ENCODE data around the gene ENTREP3.

ENTREP3 gene

DNA sequence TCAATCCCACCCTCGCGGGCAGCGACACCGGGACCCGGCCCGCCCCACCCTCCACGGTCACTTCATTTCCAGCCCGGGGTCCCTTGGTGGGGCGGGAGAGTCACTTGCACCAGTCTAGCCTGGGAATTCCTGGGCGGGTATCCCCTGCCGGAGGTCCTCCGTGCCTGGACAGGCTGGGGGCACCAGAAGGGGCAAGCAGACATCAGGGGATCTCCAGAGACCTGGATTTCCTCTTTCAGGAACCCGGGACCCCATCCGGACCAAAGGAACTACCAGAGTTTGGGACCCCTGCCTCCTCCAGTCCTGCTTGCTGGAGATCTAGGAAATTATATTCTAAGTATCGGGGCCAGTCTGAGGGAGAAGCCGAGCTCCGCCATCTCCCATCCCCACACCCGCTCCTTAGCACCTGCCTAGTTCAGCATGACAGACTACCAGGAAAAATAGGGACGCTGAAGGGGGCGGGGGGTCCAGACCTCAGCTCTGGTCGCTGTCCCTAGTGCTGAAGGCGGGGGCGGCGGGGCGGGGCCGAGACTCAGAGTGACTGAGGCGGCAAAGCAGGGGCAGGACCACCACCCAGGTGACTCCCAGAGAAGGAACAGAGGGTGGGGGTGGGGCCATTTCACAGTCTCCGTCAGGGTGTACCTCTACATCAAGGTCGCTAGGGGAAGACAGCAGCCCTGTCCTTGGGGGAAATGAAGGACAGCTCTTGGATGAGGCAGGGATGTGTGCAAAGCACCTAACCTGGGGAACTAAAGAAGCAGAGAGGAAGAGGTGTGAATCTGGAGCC, 22.8 kb upstream of the ENTREP3 start:
- no peak for DNase-seq (ENCODE audit: low read depth in 2 of 2)

DNA sequence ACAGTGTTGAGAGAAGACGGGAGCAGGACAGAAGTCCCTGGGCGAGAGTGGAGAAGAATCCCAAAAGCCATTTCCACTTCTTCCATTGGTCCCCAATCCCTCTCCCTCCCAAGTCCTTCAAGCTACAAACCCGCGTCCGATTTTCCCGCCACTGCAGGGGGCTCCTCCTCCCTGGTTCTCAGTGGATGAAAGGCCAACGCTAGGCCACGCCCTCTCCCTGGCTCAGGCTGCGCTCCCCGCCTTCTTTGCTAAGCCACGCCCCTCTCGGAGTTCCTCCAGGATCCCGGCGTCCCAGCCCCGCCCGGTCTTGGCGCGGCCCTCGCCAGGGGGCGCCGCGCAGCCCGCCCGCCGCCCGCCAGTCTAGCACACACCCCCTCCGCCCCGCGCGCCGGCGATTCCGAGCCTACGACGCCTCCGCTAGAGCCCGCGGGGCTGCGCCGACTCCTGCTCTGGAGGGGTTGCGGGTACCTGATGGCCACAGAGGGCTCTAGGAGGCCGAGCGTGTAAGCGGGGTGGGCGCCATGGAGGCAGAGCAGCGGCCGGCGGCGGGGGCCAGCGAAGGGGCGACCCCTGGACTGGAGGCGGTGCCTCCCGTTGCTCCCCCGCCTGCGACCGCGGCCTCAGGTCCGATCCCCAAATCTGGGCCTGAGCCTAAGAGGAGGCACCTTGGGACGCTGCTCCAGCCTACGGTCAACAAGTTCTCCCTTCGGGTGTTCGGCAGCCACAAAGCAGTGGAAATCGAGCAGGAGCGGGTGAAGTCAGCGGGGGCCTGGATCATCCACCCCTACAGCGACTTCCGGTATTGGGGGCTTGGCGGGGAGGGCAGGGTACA, 22.0 kb upstream of the ENTREP3 start, which contains the start of gene HCN3:
HCN3 (plus strand) TSS at position 394 of the 832 bp plus-strand sequence; CDS start at position 522, 128 bp downstream.
- peak; percentile 82 to 85 for DNase-seq (ENCODE audit: low read depth in 2 of 2)

DNA sequence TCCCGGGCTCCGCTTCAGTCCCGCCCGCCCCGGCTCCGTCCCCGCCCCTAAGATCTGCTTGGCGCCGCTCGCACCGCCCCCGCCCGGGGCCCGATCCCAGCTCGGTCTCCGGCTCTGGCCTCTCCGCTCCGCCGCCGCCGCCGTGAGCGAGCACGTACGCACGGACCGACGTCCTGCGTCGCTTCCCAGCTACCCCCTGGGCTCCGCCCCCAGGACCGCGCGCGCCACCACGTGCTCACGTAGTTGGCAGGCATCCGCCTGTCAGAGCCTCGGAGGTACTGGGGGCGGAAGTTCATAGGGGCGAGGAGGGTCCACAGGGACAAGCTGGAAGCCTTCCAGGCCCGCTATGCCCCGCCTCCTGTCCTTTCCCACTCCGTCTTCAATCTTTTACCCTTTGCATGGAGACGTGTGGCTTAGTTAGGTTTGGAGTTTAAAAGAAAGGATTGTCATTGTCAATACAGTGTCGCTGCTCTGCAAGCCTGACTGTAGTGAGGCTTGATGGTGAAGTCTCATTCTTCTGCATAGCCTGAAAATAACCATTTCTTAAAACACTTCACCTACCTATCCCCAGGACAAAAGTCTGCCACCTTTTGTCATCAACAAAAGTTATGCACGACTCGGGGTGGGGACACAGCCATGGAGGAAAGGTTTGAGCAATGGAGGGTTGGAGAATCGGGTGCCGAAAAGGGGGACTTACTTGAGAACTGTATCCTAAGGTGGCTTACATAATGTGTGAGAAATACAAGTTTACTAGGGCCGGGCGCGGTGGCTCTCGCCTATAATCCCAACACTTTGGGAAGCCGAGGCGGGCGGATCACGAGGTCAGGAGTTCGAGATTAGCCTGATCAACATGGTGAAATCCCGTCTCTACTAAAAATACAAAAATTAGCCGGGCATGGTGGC, 18.3 kb upstream of the ENTREP3 start, which contains the start of gene CLK2:
CLK2 (minus strand) TSS at position 162 of the 903 bp plus-strand sequence. CDS start 2,527 bp downstream, outside the sequence.
- DNase-seq (ENCODE audit: low read depth in 2 of 2) = peak; percentile 86

DNA sequence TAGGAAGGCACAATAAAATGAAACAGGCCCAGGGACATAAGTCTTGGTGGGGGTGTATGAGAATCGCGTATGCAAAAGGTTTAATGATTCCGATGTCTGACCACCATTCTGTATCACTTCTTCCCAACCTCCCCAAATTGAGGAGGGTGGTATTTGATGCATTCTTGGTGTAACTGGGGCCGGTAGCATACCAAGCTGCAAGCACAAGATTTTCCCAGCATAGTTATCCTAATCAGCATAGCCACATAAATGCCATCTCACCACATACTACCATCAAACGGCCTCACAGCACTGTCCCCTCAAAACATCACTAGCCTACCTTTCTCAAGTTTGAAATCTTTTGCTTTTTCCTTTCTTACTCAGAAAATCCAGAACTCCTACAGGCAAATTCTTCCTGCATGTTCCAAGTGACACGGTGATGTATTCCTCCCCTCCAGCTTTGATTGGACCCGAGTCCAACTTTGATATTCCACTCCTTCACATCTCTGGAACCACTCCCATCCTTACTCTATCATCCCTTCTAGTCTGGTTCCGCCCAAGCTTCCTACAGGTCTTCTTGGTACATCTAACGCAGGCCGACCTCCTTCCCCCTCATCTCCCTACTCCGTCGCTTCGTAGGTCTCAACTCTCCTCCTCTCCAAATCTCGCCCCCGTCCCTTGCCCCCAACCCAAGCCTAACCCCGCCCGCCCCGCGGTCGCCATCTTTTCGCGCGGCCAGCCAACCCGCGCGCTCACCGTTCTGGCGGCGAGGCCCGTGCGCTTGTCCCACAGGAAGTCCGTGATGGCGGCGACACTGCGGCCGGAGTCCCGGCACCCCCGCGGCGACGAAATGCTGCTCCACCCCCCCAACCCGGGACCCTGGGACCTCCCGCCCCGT, 17.4 kb upstream of the ENTREP3 start:
- DNase-seq (ENCODE audit: low read depth in 2 of 2) = no peak

DNA sequence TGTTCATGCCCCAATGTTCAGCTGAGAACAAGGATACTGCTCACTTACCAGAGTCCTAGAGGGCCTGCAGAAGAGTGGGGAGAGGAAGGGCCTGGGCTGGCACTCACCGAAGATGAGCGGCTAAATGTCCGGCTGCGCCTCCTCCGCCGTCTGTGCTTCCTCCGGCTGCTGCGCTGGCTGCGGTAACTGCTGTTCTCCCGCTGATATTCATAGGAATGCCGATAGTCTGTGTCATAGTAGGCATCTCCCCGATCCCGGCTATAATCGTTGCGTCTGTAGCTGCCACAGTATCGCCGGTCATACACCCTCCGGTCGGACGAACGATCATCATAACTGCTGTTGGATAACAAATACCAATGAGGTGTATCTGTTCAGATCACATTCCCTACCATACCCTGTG, 14.1 kb upstream of the ENTREP3 start:
- no peak for DNase-seq (ENCODE audit: low read depth in 2 of 2)

DNA sequence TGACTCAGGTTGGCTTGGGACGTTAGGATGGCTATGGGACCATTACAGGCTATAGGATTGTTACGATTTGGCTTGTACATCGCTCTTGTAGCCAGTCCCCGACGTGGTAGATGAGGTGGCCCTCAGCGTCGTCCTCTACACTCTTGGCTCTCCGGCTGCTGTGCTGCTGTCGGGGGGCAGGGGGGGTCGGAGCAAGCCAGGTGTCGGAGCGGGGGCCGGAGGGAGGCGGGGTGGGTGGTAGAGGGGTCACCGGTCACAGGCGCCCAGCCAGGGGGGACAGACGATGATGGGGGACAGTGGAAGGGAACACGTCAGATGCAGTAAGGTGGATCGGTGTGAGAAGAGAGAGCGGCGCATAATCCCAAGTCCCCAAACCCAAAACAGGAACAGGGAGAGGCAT, 13.3 kb upstream of the ENTREP3 start:
- no peak for DNase-seq (ENCODE audit: low read depth in 2 of 2)

DNA sequence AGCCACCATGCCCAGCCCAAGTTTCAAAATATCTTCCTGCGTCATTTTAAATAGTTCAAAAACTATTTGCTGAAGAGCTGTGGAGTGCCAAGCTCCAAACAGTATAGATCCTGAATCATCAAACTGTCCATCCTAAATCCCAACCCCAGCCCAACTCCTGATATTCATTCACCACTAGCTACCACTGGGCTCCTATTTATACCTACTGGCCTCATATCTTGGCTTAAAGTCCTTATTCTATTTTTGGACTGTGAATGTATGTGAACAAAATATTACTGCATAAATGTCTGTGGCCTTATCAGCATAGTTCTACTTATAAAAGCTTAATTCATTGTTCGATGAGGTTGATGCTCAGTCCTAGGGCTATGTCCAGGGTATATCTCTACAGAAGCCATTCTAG, 12.1 kb upstream of the ENTREP3 start:
- DNase-seq (ENCODE audit: low read depth in 2 of 2) = no peak

DNA sequence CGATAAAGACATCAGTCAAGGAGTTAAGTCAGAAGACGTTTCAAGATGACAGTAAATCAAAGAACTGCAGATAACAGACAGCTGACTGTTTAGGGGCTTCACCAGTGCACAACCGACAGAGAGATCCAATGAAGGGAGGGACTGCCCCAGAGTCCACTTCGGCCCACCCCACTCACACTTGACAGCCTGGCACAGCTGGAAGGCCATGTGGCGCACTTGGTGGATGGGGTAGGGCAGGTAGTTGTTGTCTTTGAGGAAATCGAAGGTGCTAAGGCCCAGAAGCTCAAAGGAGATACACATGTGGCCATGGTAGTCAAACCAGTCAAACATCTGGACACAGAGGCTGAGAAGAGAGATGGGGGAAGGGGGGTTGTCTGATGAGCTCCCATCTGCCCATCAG, 11.3 kb upstream of the ENTREP3 start:
- DNase-seq (ENCODE audit: low read depth in 2 of 2) = no peak

DNA sequence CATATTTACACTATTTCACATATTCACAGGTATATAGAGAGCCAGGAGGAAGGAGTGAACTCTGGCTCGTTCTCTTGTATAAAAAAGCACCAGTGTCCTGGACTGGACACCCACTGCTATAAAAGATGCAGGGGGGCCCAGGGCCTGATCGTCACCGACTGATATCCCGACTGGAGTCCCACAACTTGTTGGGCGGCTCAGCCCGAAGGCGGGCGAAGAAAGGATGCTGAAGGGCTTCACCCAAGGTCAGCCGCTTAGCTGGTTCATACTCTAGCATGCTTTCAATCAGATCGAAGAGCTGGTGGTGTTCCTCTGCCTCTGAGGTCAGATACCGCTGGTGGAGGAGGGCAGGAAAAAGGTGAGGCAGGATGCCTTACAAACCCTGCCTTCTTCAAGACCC, 7.8 kb upstream of the ENTREP3 start:
- no peak for DNase-seq (ENCODE audit: low read depth in 2 of 2)

DNA sequence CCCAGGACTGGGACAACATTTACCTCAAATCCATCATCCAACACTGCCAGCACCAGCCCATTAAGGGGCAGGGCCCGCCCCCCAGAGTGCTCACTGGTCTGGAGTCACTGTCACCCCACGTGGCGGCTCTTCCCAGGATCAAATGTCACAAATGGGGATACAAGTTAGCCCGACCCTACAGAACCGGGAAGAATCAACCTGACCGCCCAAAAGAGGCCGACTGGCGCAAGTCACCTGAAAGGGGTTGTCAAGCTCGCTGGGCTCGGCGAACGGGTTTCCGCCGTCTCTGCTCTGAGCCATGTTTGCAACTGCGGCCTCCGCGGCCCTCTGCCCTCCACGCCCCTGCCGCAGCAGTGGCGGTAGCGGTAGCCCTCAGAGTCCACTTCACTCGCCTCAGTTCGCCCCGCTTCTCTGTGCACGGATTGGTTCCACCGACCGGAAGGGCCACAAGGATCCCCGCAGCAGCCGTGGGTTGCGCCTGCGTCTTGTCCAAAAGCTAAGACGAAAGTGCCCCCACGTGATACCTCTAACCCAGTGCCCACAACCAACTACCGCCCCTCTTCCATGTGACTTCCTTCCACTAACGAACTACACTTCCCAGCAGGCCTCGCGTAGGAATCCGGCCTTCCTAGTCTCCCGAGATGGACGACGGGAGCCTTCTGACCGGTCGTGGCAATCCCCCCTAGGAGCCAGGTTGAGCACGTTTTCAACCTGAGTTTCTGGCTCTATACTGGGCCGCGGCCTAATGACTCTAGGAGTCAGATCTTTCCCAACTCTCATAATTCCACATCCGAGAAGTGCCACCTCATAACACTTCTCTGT, 6.8 kb upstream of the ENTREP3 start, which contains the start of gene SCAMP3:
SCAMP3 (minus strand) TSS at position 509 of the 822 bp plus-strand sequence; CDS start at position 300, 209 bp downstream.
- DNase-seq (ENCODE audit: low read depth in 2 of 2) = peak; percentile 92

DNA sequence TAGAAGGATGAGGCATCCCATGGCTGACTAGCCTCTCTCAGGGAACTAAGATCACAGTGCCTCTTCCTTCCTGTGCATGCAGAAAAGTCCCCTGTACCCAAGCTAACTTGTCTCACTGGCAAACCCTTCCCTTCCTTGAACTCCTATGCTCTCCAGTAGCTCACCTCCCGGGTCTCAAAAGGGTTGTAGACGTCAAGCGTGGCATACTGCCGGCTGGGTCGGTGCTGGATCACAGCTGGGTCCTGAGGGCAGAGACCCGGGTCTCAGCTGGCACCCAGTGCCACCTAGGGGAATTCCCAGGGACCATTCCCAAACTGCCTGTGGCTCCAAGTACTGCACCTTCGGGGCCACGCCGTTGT, 6.2 kb upstream of the ENTREP3 start:
- DNase-seq (ENCODE audit: low read depth in 2 of 2) = no peak

DNA sequence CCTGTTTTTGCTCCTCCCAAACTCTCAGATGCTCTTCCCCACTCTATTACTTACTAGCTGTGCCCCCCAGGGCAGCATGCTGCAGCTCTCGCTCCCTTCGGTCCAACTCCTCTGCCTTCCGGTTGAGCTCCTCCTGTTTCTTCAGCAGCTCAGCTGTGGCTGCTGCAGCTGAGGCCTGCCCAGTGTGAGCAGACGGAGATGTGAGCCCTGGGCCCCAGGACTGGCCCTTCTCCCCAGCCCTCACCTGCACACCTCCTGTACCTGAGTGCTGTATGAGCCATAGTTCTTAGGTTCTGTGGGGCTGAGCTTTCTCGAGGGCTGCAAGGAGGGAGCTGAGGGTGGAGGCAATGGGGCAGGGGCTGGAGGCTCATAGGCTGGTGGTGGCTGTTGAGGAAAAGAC, 5.0 kb upstream of the ENTREP3 start:
- no peak for DNase-seq (ENCODE audit: low read depth in 2 of 2)

DNA sequence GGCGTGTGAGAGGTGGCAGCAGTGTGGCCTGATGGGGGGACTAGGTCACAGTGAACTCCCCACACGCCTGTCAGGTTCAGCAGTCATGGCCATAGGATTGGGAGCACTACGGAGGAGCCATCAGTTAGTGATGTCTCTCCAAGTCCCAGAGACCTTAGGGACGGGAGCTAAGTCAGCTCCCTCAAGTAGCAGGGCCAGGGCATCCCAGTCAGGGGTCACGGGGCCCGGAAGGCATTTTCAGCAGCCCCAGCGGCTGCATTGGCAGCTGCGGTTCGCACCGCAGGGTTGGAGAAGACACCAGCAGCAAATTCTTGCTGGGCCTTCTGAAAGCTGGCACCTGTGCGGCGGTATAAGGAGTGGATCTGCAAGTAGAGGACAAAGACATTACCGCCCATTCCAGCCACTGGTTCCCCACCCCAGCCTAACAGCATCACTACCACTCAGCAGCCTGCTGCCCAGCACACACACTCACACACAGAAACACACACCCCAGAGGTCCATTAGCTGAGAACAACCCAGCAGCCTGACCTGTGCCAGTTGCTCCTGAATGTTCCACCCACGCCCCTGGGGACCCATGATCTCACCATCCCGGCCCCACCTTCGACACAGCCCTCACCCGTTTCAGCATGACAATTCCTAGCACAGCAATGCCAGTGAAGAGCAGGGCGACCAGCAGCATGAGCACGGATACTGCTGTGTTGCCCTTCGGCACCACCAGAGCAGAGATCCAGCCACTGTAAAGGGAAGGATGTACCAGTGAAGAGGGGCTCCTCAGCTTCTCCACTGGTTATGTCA, 972 bp upstream of the ENTREP3 start:
- DNase-seq (ENCODE audit: low read depth in 2 of 2) = no peak

DNA sequence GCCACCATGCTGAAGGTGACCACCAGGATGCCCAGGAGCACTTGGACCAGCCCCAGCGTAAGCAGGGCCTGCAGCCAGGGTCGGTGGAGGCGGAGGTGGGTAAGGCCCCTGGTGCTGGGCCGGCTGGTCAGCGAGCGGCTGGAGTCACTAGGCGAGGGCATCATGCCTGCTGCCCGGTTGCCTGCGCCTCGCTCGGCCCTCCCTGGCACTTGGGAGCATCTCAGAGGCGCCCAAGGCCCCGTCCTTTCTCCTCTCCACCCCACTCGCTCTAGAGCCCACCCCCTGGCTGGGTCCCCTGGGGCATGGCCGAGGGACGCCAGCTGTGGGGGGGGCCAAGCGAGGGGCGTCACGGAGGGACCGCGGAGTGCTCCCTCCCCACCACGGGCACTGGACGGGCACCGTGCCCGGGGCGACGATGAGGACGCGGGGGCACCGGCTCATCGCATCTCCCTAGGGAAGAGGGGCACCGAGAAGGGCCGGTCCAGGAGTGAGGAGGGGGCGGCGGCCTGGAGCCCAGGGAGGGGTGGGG, 505 bp downstream of the ENTREP3 start:
- DNase-seq (ENCODE audit: low read depth in 2 of 2) = no peak

DNA sequence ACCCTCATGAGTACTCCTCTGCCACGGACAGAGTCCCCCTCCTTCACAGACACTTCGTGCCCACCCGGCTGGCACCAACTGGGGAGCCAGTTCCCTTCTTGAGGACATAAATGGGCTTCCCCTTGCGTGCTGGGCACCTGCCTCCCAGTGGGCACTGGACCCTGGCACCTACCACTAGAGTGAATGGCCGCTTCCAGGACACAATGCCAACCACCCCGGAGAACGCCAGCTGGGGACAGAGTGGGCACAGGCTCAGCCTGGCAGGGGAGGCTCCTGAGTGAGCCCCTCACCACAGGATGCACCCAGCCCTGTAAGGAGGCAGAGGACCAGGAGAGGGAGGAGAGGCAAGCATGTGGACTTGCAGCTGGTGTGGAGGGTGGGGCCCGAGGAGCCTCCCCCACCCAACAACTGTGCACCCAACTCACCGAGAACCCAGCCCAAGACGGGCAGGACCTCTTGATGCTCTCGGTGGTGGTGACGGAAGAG, 1.0 kb downstream of the ENTREP3 start:
- DNase-seq (ENCODE audit: low read depth in 2 of 2) = no peak

DNA sequence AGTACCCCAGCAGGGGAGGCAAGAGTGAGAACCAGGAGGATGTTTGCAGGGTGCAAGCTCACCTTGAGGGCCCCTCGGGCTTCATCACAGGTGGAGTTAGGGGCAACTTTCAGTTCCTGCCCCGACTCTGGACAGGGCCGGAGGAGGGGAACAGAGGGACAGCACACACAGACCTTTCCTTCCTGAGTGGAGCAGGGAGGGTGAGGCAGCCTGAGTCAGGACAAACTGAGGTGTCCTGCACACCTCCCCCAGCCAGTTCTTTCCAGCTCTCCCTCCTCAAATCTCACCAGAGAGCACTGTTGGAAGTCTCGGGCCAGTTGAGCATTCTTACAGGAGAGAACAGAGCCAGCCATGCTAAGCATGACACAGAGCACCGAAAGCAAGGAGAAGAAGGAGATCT, 1.5 kb downstream of the ENTREP3 start:
- DNase-seq (ENCODE audit: low read depth in 2 of 2) = no peak

DNA sequence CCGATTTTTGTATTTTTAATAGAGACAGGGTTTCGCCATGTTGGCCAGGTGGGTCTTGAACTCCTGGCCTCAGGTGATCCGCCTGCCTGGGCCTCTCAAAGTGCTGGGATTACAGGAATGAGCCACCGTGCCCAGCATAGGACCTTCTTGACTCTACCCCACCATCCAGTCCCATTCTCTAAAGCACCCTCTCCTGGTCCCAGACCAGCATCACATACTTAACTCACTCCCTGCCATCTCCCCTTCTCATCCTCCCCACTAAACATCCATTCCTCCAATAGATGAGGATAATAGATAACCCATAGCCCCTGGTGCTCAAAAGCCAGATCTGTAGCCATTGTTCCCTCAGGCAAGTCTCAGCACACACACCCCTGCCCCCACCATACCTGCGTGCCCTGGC, 2.1 kb downstream of the ENTREP3 start:
- no peak for DNase-seq (ENCODE audit: low read depth in 2 of 2)

DNA sequence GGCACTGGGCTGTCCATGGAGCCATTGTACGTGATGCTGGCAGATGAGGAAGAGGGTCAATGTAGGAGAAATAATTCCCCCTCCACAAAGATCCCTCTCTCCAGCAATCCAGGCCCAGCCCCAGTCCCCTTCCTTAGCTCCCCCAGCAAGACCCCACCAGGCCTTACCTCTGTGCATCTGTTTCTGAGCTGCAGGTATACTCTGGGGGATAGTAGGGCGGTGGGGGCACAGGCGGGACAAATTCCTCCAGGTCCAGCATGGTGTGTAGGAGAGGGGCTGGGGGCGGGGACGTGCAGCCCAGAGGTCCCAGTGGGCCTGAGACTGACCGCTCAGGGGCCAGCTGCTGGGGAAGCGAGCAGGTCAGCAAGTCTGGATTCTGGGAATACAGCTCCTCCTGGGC, 3.7 kb downstream of the ENTREP3 start:
- DNase-seq (ENCODE audit: low read depth in 2 of 2) = no peak

Data from fibroblast of skin of left biceps (primary cell).